MCF 10A (cell line): Measurements from ENCODE around the gene EWSR1. TPM values are rescaled to one million over a fixed set of nuclear protein-coding genes. Genes with fewer than 3 reads are reported as not detected.

Experiments used
- BruUV-seq: library from RNA; stranded (reverse); fragments of 400-500 nt; replicated peaks from 2 replicates; lab custom pipeline; 2021; lab: Mats Ljungman, UMichigan
- CTCF ChIA-PET: fragments of 300-600 bp; sonication (Branson Sonifier 250); formaldehyde crosslinking; extraction: SDS; loops from one replicate; lab custom pipeline; 2021; ENCODE audit warnings: antibody characterized with exemption, inconsistent platforms; lab: Yijun Ruan, JAX
- POLR2A ChIA-PET: fragments of 300-600, 350-650 bp; sonication (Branson Sonifier 250); formaldehyde crosslinking; extraction: SDS; loops from one replicate; lab custom pipeline; 2020; ENCODE audit warnings: antibody characterized with exemption, inconsistent platforms; lab: Yijun Ruan, JAX
- DNase-seq: peaks from one replicate; pipeline ENCODE4 v3.0.0-alpha.2; 2018; ENCODE audit not compliant: unreplicated experiment
- H3K27ac Mint-ChIP-seq: one replicate; pipeline ENCODE4 v1.8.0; 2022; ENCODE audit warnings: mild to moderate bottlenecking, low read depth, mixed read lengths; ENCODE audit not compliant: unreplicated experiment
- H3K27me3 Mint-ChIP-seq: one replicate; pipeline ENCODE4 v1.8.0; 2022; ENCODE audit warnings: mixed read lengths; ENCODE audit not compliant: insufficient read depth, unreplicated experiment
- H3K36me3 Mint-ChIP-seq: one replicate; pipeline ENCODE4 v1.8.0; 2022; ENCODE audit warnings: mild to moderate bottlenecking, moderate library complexity, mixed read lengths; ENCODE audit not compliant: insufficient read depth, unreplicated experiment
- H3K4me1 Mint-ChIP-seq: one replicate; pipeline ENCODE4 v1.8.0; 2022; ENCODE audit warnings: mixed read lengths; ENCODE audit not compliant: insufficient read depth, unreplicated experiment
- H3K4me3 Mint-ChIP-seq: one replicate; pipeline ENCODE4 v1.8.0; 2022; ENCODE audit warnings: mild to moderate bottlenecking, moderate library complexity, mixed read lengths; ENCODE audit not compliant: unreplicated experiment
- H3K9me3 Mint-ChIP-seq: one replicate; pipeline ENCODE4 v1.8.0; 2022; ENCODE audit warnings: mixed read lengths; ENCODE audit not compliant: unreplicated experiment
- intact Hi-C: fragments of 100-400 bp; cut with micrococcal nuclease; formaldehyde crosslinking; loops from 2 replicates; pipeline ENCODE4 v1.14.1; 2022
- total RNA-seq: library from RNA; stranded (reverse); gene quantifications from 2 replicates; pipeline ENCODE4 v1.2.3, GENCODE V29; 2022
- TF ChIP-seq, protein P1 (sequence below): fragments of 200-600 bp; IDR thresholded peaks from one replicate; pipeline ENCODE4 v1.8.0; 2022; ENCODE audit warnings: antibody characterized with exemption, mild to moderate bottlenecking; ENCODE audit not compliant: unreplicated experiment

The EWSR1 gene
- total RNA-seq, 1 experiment from 2014 or later, result 486 TPM

DNA sequence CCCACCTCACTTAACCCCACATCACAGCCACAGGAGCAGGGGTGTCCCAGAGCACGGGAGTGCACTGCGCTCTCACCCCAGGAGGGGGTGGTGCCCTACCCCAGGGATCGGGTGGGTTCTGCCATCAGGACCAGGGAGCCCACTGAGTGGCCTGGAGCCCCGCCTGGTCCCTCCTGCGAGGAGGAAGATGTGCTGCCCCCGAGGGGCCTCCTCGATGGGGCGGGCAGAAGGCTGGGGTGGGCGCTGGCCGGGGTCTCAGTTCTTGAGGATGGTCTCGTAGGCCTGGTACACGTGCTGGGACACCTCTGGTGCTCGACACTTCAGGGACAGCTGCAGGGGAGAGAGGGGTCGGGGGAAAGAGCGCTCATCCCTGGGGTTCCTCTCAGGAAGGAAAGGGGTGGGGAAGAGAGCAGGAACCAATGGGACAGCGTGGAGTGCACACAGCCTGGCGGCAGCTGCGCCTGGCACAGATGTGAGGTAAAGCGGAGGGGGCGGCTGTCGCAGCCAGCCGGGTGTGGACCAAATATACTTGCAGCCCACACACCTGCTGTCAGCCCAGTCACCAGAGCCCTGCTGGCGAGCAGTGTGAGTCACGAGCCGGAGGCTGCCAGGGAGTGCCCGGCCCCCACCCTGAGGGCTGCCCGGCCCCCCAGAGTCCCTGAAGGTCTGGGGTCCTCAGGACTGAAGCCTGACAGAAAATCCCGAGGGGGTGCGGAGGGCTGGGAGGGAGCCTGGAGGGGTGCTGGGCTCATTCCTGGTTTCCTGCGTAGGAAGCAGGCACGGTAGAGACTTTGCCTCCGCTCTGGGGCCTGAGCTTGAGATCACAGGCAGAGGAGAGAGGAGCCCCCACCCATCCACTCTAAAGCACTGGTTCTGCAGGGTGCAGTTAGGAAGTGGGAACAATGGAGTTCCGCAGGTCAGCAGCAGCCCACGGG is 60.8 kb downstream of the EWSR1 start:
- no peak overlapping the region for H3K27ac Mint-ChIP-seq
- ChIA-PET POLR2A (interaction anchor here (2.6 kb wide), 1 partner anchor 21 kb away, joined by 11 read pairs; the partner anchor contains the start of gene GAS2L1), CTCF (no interaction called here)
- BruUV-seq, result no TSS peak
- no peaks in the 10 kb centered on the region for H3K9me3 Mint-ChIP-seq
- H3K36me3 Mint-ChIP-seq, result peaks cover 42% of the 10 kb centered on the region
- H3K27me3 Mint-ChIP-seq, result no peaks in the 10 kb centered on the region
- TF ChIP-seq, protein P1, sequence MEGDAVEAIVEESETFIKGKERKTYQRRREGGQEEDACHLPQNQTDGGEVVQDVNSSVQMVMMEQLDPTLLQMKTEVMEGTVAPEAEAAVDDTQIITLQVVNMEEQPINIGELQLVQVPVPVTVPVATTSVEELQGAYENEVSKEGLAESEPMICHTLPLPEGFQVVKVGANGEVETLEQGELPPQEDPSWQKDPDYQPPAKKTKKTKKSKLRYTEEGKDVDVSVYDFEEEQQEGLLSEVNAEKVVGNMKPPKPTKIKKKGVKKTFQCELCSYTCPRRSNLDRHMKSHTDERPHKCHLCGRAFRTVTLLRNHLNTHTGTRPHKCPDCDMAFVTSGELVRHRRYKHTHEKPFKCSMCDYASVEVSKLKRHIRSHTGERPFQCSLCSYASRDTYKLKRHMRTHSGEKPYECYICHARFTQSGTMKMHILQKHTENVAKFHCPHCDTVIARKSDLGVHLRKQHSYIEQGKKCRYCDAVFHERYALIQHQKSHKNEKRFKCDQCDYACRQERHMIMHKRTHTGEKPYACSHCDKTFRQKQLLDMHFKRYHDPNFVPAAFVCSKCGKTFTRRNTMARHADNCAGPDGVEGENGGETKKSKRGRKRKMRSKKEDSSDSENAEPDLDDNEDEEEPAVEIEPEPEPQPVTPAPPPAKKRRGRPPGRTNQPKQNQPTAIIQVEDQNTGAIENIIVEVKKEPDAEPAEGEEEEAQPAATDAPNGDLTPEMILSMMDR, result no peak
- no peak for DNase-seq
- H3K4me3 Mint-ChIP-seq, result no peak overlapping the region
- intact Hi-C loops, result no loop called here
- peaks cover 5% of the 10 kb centered on the region for H3K4me1 Mint-ChIP-seq

DNA sequence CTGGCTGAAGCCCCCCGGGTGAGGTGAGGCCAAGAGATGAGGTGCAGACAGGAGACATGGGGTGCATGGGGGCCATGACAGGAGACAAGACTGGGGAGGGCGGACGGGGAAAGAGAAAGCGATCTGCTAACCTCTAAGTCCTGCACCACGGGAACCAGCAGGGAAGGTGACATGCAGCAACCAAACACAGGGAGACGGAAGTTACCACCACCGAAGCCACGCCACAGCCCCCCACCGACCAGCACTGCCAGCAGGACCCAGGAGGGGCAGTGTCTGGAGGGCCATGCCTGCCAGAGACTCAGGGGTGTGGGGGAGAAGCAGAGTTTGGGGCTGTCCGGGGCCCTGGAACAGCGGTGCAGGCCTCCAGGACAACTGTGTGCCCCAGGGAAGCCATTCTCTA is 61.5 kb downstream of the EWSR1 start:
- TF ChIP-seq, protein P1, result no peak
- H3K4me3 Mint-ChIP-seq, result no peak overlapping the region
- no peak overlapping the region for H3K27ac Mint-ChIP-seq

DNA sequence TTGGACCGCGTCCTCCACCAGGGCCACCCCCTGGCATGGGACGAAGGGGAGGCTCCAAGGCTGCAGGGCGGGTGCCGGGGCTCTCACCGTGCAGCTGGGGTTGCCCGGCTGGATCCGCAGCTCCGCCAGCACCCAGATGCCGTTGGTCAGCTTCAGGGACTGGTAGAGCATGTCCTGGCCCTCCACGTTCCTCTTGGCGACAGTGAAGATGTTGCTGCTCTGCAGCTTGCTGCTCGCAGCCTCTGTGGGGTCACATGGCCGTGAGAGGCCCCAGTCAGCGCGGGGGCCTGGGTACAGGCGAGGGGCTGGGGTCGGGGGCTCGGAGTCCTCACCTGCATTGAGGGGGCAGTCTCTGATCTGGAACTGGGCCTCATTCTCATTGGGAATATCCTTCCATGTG is 62.2 kb downstream of the EWSR1 start:
- H3K27me3 Mint-ChIP-seq, result no peaks in the 10 kb centered on the region
- H3K4me3 Mint-ChIP-seq, result no peak overlapping the region
- intact Hi-C loops, result no loop called here
- CTCF ChIA-PET, result no interaction called here
- DNase-seq, result no peak
- POLR2A ChIA-PET, result interaction anchor here (0.7 to 1.2 kb wide), 2 partner anchors 19 to 24 kb away, joined by 3 to 4 read pairs; partner anchors contain the start of gene GAS2L1
- H3K9me3 Mint-ChIP-seq, result no peaks in the 10 kb centered on the region
- H3K4me1 Mint-ChIP-seq, result peaks cover 5% of the 10 kb centered on the region
- no TSS peak for BruUV-seq
- H3K27ac Mint-ChIP-seq, result no peak overlapping the region
- peaks cover 42% of the 10 kb centered on the region for H3K36me3 Mint-ChIP-seq
- TF ChIP-seq, protein P1, result no peak

More for the DNA sequence above, 61.5 kb downstream of the EWSR1 start:
- Mint-ChIP-seq H3K9me3 (no peaks in the 10 kb centered on the region), H3K36me3 (peaks cover 42% of the 10 kb centered on the region), H3K4me1 (peaks cover 5% of the 10 kb centered on the region), H3K27me3 (no peaks in the 10 kb centered on the region)
- POLR2A ChIA-PET, result interaction anchor here (0.7 to 1.2 kb wide), 2 partner anchors 19 to 23 kb away, joined by 3 to 4 read pairs; partner anchors contain the start of gene GAS2L1
- CTCF ChIA-PET, result no interaction called here
- DNase-seq, result no peak
- BruUV-seq, result no TSS peak
- intact Hi-C loops, result no loop called here

DNA sequence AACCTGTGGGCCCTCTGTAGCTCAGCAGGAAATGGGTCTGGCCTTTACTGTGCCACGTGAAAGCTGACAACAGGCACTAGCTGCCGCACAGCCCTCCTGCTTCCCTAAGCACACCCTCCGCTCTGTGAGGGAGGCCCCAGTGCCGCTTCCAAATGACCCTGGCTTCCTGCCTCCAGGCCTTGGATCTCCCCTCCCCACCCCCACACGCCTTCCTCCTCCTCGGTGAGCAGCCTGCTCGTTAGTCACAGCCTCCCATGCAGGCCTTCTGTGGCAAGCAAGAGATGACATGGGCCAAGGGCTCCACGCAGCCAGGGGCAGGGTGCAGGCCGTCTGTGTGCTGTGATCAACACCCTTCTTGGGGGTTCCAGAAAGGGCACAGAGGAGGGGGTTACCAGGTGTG is 62.7 kb downstream of the EWSR1 start:
- CTCF ChIA-PET, result no interaction called here
- BruUV-seq, result no TSS peak
- TF ChIP-seq, protein P1, result no peak
- peaks cover 5% of the 10 kb centered on the region for H3K4me1 Mint-ChIP-seq
- DNase-seq, result no peak
- POLR2A ChIA-PET, result interaction anchor here (1.2 kb wide), 1 partner anchor 18 kb away, joined by 4 read pairs; no protein-coding TSS in a partner anchor
- no peak overlapping the region for H3K27ac Mint-ChIP-seq
- intact Hi-C loops, result no loop called here
- no peaks in the 10 kb centered on the region for H3K9me3 Mint-ChIP-seq
- peaks cover 38% of the 10 kb centered on the region for H3K36me3 Mint-ChIP-seq
- H3K4me3 Mint-ChIP-seq, result no peak overlapping the region
- H3K27me3 Mint-ChIP-seq, result no peaks in the 10 kb centered on the region
